GM18499 (cell line): Measurements from ENCODE around the gene ARHGAP26.

Experiments used
- ATAC-seq: cut with Tn5 transposase; IDR thresholded peaks from one replicate; pipeline ENCODE4 v1.9.1; 2021; ENCODE audit warnings: moderate number of reproducible peaks; ENCODE audit not compliant: insufficient read depth, unreplicated experiment

Gene ARHGAP26

GRCh38 chr5:143063175-143063970 lies 293.2 kb downstream of the ARHGAP26 start:
- ATAC-seq: no peak

GRCh38 chr5:143064218-143064641 lies 294.1 kb downstream of the ARHGAP26 start:
- ATAC-seq: no peak

GRCh38 chr5:143064676-143065075 lies 294.5 kb downstream of the ARHGAP26 start:
- no peak for ATAC-seq

GRCh38 chr5:143065185-143065965 lies 295.2 kb downstream of the ARHGAP26 start:
- ATAC-seq: no peak

DNA sequence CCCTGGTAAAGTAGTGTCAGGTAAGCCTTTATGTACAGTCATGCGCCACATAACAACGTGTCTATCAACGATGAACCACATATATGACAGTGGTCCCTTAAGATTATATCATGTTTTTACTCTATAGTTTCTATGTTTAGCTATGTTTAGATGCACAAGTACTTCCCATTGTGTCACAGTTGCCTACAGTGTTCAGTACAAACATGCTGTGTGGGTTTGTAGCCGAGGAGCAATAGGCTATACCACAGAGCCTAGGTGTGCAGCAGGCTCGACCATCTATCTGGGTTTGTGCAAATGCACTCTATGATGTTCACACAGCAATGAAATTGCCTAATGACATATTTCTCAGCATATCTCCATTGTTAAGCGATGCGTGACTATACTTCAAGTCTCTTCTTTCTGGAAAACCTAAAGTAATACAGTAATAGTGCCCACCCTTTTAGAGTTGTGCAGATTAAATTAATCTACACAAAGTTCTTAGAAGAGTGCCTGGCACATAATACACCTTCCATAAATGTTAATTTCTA lies 295.9 kb downstream of the ARHGAP26 start:
- no peak for ATAC-seq

DNA sequence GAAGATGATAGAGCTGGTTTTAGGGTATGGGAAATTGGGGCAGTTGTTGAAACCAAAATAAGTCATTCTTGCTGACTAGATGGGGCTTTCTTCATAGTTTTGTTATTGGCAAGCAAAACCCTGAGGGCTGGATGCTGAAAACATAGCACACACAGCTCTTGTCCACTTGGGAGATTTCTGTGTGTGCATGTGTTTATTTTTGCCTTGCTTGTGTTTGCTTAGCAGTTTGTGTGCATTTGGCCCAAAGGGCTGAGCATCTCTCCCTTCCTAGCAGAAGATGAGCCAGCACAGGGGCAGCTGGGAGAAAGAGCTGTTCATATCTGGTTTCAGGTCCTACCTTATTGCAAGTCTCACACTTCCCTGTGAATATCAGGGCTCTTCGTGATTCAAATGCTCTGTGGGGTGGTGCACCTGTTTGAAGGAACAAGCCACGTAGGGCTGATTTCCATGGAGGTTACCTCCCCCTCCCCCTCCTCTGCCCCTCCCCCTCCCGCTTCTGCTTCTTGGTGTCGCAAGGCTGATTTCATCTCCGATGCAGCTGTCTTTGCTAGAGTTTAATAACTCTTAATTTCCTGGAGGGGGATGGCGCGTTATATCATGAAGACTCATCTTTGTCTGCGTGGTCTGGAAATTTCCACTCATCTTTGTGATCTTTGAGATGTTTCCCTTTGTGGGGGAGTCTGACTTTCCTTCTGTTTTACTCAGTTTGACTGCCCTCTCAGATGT lies 296.5 kb downstream of the ARHGAP26 start:
- ATAC-seq: peak; percentile 48

GRCh38 chr5:143068712-143069111 lies 298.5 kb downstream of the ARHGAP26 start:
- no peak for ATAC-seq

- no peak for ATAC-seq
Measured at GRCh38 chr5:143071927-143072326, 301.8 kb downstream of the ARHGAP26 start.

DNA sequence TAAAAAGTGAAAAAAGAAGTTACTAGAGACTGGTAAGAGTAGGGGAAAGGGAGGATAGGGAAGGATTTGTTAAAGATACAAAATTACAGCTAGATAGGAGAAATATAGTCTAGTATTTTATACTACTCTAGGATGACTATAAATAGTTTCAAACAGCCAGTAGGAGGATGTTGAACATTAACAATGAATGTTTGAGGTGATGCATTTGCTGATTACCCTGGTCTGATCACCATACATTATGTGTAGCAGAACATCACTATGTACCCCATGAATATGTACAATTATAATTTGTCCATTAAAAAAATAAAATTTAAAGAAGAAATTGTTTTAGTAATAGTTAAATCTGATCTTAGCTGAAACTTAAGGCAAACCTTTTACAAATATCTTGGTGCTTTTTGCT lies 302.6 kb downstream of the ARHGAP26 start:
- ATAC-seq: no peak

DNA sequence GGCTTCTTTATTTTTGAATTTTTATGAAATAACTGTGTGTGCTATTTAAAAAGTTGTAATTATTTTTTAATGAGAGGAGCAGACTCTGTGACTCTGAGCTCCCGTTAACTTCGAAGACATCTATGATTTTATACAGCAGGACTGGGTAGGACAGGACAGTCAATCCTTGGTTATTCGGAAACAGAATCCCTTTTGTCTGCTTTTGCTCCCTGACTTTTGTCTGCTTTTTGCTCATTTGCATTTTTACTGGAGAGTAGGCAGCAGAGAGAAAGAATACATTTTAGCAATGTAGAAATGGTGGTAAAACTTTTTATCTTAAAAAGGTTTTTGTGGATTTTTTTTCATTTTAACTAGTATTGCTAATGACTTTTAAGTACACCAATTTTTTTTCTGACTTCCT lies 303.6 kb downstream of the ARHGAP26 start:
- ATAC-seq: no peak

DNA sequence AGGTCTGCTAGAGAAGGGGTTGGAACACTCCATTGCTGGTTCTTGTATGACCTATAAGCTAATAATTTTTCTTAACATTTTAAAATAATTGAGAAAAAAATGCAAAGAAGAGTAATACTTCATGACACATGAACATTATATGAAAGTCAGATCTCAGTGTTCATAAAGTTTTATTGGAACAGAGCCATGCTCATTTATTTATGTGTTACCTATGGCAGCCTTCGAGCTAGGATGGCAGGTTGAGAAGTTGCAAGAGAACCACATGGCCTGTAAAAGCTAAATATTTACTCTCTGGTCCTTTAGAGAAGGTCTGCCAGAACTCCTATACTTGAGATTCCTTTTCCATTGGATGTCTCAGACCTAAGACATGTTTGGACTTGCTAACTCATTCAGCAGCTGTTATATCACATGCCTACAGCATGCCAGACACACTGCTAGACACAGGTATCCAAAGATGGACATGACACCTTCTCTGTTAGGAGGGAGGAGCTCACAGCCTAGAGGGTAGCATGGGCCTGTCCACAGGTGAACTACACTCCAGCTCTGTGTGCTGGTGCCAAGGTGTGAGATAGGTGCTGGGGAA lies 304.3 kb downstream of the ARHGAP26 start:
- ATAC-seq: no peak

- ATAC-seq: no peak
Measured at GRCh38 chr5:143076377-143076776, 306.2 kb downstream of the ARHGAP26 start.

- no peak for ATAC-seq
Measured at GRCh38 chr5:143077453-143078103, 307.4 kb downstream of the ARHGAP26 start.

GRCh38 chr5:143078313-143078712 lies 308.1 kb downstream of the ARHGAP26 start:
- no peak for ATAC-seq

DNA sequence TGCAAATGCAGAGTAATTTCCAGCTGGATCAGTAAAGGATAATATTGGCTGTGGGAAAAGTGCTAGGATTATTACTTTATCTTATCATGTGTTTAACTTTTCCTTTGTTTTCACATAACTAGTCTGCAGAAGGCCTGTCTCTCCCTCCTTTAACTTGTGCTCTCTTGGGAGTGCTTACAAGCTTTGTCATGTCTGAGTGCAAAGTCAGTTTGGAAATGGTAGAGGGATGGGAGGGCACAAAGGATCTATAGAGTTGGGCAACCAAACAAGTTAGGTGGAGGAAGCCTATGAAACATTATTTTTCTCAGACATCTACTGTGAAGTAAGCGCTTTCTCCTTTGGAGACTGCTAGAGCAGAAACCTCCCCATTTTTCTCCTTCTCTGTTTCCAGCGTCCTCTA lies 308.8 kb downstream of the ARHGAP26 start:
- ATAC-seq: no peak

DNA sequence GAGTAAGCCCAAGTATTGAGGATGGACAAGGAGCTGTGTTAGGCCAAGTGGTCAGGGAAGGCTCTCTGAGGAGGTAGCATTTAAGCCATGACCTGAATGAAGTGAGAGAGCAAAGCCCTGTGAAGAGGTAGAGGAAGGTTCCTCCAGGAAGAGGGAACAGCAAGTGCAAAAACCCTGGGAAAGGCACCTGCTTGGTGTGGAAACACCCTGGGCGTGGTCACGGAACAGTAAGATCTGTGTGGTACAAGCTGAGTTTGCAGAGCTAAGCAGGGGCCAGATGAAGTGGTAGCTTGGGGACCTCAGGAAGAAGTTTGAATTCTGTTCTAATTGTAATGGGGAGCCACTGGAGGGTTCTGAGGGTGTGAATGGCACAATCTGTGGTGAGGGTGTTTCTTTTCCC lies 310.2 kb downstream of the ARHGAP26 start:
- ATAC-seq: no peak

DNA sequence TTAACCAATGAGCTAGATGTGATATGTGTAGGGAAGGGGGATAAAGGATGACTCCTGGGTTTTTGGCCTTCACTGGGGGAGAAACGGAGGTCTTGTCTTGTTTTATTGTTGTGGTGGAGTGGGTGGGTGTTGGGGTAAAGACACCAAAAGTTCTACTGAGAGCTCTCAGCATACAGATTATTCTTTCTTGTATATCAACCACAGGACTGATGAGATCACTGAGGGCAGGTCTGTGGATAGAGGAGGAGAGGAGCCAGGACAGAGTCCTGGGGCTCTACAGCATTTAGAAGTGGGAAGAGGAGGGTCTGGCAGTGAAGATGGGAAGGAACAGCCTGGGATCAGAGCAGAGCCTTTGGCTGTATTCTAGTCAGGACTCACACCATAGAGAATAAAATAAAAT lies 310.8 kb downstream of the ARHGAP26 start:
- no peak for ATAC-seq

GRCh38 chr5:143083006-143083405 lies 312.8 kb downstream of the ARHGAP26 start:
- ATAC-seq: no peak

- no peak for ATAC-seq
Measured at GRCh38 chr5:143084407-143084806, 314.2 kb downstream of the ARHGAP26 start.
